GM18867 (cell line): ENCODE results near the gene LPCAT3.

ENCODE experiments used
- ATAC-seq: cut with Tn5 transposase; IDR thresholded peaks from one replicate; pipeline ENCODE4 v1.9.1; 2021; ENCODE audit warnings: mild to moderate bottlenecking, moderate library complexity; ENCODE audit not compliant: unreplicated experiment

LPCAT3 gene

DNA sequence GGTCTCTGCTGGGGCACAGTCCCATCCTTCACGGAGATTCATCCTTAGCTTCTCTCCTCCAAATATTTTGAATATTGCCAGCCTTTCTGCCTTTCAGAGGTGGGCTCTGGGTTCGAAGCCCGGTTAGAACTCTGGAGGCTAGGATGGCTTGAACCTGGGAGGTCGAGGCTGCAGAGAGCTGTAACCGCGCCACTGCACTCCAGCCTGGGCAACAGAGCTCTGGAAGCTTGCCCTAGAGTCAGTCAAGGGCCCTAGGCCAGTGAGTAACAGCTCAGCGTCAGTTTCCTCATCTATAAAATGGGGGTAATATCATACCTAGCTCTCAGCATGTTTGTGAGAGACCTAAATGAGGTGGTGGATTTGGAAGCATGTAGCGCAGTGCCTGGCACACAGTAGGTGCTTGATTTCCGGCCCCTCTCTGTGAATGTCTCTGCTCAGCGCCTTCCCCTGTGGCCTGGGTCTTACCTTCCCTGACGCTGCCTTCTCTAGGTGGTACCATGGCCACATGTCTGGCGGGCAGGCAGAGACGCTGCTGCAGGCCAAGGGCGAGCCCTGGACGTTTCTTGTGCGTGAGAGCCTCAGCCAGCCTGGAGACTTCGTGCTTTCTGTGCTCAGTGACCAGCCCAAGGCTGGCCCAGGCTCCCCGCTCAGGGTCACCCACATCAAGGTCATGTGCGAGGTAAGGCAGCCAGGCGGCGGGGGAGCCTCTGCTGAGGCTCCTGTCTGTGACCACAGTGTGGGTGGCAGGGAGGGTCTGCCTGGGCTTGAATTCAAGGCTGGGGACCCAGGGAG, 63.8 kb downstream of the LPCAT3 start:
- no peak for ATAC-seq

DNA sequence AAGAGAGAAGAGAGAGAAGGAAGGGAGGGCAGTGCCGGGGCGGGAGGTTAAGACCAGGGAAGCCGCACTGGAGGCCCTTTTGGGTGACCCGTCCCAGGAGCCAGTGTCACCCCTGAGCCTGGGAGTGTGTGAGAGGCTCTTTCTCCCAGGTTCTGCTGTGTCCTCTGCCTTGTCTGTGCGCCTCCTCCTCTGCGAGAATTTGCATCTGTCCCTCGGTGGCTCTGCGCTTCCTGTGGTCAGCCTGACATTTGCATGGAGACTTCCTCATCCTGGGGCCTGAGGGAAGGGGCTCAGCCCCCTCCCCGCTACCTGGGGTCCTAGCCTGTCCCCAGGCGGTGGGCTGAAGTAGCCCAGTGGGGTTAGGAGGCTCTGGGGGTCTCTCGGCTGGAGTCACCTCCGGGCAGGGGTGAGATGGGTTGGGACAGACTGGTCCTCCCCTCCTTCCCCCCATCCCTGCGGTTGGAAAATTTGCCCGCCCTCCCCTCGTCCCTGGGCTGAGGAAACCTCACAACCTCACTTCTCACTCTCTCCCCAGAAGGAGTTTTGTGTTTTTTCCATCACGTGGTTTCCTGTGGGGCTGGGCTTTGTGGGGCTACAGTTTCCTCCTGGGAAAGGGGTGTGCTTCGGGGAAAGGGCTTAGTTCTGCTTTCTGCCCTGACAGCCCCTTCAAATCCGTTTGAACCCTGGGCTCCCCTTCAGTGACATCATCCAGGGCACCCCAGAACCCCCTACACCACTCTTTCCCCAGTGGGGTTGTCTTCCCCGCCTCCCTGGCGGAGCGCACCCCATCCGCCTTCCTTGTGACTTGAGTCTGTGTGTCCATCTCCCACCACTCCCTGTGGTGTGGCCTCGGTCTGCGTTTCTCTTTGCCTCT, 64.6 kb downstream of the LPCAT3 start:
- ATAC-seq: peak; percentile 40

DNA sequence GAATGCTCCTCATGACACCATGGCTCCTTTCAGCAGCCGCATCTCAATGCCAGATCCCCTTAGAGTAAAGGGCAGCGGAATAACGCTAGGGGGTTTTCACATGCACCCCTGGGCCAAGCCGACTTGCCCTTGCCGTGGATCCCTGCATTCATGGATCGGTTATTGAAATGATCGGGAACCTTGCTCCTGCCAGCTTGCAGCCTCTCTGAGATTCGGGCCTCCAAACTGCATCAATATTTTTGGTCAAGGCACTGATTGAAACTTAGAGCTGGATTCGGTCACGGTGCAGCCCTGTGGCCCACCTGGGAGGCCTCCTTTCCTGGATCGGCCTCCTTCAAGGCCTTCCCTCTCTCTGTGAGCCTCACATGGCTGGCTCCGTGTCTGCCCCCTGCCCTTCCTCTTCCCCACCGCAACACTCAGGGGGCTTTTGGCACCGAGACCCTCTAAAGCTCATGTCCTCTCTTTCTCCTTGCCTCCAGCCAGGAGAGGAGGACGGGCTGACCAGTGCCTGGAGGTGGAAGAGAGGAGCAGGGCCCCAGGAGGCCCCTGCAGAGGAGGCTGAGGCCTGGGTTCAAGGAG, 65.3 kb downstream of the LPCAT3 start:
- no peak for ATAC-seq

DNA sequence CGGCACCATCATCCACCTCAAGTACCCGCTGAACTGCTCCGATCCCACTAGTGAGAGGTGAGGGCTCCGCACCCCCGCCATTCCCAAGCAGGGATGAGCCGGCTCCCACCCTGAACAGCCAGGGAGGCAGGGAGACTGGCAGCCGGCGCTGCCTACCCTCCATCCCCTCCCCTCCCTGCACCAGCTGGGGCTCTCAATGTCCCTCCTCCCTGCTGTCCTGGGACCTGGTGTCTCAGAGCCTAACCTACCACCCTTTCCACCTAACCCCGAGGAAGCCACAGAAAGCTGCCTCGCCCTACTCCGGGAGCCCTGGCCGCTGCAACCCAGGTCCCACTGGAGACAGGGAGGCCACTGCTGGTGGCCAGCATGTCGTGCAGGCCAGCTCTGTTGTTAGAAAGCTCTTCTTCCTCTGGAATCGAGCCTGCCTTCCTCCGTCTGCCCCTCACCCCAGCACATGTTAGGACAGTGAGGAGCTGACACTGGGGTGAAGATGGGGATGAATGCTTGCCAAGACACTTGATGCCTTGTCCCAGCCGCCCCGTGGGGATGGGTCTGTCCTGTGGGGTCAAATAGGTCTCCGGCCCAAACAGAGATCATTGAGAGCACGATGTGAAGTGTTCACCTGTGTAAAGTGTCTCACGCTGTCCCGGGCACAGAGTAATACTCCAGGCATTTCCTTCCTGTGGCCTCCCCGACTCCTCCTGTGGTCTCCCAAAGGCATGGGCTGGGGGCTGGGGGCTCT, 66.0 kb downstream of the LPCAT3 start:
- ATAC-seq: no peak

DNA sequence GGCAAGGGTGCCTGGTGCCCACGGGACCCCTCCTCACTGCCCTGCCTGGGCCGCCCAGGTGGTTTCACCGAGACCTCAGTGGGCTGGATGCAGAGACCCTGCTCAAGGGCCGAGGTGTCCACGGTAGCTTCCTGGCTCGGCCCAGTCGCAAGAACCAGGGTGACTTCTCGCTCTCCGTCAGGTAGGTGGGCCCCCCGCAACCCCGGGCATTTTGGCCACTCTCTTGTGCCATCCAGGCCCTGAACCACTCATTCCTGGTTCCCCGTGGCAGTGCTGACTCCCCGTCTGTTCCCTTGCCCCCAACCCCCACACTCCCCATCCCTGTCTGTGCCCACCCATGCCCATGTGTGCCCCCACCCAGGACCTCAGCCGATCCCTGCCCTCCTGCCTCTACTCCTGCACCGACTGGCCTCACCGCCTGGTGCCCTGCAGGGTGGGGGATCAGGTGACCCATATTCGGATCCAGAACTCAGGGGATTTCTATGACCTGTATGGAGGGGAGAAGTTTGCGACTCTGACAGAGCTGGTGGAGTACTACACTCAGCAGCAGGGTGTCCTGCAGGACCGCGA, 66.6 kb downstream of the LPCAT3 start:
- no peak for ATAC-seq

DNA sequence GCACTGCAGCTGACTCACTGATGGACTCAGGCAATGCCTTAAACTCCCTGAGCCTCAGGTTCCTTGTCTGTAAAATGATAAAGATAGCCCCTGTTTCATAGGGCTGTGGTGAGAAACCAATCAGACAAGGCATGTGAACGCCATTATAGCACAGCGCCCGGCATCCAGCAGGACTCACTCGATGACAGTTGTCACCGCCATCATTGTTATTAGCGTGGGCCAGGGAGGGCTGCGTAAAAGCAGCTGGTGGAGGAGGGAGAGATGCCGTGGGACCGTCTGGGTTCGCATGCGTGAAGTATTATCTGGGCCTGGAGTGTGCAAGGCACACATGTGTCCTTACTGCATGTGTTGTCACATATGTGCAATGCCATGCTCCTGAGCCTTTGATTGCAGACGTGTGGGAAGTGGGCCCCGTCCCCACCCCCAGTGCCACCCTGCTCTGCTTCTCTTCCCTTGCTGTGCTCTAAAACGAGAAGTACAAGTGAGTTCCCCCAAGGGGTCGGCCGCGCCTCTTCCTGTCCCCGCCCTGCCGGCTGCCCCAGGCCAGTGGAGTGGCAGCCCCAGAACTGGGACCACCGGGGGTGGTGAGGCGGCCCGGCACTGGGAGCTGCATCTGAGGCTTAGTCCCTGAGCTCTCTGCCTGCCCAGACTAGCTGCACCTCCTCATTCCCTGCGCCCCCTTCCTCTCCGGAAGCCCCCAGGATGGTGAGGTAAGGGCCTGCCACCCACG, 67.3 kb downstream of the LPCAT3 start, which contains the start of gene PTPN6:
Gene PTPN6, plus strand, starts transcription at position 546 of the 730 bp plus-strand sequence. Its CDS starts 157 bp downstream, at position 703.
- no peak for ATAC-seq

DNA sequence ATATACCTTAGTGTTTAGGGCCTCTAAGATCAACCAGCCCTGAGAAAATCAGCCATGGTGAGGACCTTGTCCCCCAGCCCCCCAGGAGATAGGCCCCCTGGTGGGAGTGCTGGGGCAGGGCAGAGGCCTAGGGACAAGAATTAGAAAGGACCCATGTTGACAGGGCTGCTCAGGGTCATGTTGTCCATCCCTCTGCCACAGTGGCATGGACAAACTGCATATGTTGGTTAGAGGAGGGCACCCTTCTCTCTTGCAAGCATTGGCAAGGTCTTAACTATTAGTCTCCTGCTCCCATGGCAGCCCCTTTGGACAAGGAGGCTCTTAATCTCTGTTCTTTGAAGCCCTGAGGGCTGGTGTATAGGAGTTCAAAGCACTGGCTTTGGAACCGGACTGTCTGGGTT, 67.9 kb downstream of the LPCAT3 start:
- no peak for ATAC-seq

DNA sequence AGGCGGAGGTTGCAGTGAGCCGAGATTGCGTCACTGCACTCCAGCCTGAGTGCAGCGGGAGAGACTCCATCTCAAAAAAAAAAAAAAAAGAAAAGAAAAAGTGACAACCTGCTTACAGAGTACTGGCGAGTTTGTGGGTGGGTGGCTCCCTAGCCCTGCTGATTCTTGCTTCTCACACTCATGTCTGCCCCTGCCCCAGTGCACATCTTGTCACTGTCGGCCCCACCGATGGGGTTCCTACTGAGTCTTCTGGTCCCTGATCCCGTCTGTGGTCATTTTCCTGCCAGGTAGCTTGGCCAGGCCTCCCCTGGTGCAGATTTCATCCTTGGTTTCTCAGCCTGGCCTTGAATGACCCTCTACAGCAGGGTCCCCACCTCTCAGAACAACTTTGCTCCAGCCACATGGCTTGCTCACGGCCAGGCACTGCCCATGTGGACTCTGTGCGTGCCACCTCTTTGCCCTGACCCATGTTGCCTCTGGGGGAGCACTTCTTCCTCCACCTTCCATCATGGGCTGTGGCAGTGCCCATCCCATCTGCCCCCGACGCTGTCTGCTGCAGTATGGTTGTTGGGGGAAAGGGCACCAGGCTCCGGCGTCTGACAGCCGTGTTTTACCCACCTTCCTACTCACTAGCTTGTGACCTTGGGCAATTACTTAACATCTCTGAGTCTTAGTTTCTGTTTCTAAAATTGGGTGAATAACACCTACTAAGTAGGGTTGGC, 69.2 kb downstream of the LPCAT3 start:
- ATAC-seq: no peak

DNA sequence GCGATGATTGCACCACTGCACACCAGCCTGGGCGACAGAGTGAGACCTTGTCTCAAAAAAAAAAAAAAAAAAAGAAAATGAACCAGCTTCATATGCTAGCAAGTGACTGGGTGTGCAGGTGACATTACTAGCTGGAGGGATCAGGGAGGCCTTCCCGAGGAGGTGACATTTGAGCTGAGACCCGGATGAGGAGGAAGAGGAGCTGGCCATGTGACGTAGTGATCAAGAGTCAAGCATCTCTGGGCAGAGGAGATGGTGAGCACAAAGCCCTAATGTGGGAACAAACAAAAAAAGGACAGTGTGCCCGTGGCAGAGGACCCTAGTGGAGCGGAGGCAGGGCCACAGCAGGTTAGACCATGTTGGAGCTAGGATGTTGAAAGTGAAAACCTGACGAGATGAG, 70.7 kb downstream of the LPCAT3 start:
- no peak for ATAC-seq

DNA sequence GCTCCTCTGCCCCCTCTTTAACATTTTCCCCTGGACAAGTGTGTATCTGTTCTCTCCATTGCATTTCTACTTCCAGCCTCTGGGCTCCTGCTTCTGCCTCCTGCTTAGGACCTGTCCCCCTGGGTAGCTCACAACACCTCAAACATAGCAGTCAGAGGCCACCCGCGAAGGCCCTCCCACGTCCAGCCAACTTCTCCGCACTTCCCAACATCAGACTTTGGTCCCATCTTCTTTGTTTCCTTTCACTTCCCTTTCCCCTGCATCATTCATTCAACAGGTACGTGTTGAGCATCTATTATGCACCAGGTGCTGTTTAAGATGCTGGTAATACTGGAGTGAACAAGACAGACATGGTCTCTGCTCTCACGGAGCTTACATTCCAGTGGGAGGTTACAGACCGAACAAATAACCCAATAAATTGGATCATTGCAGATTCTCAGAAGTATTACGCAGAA, 71.3 kb downstream of the LPCAT3 start:
- no peak for ATAC-seq

DNA sequence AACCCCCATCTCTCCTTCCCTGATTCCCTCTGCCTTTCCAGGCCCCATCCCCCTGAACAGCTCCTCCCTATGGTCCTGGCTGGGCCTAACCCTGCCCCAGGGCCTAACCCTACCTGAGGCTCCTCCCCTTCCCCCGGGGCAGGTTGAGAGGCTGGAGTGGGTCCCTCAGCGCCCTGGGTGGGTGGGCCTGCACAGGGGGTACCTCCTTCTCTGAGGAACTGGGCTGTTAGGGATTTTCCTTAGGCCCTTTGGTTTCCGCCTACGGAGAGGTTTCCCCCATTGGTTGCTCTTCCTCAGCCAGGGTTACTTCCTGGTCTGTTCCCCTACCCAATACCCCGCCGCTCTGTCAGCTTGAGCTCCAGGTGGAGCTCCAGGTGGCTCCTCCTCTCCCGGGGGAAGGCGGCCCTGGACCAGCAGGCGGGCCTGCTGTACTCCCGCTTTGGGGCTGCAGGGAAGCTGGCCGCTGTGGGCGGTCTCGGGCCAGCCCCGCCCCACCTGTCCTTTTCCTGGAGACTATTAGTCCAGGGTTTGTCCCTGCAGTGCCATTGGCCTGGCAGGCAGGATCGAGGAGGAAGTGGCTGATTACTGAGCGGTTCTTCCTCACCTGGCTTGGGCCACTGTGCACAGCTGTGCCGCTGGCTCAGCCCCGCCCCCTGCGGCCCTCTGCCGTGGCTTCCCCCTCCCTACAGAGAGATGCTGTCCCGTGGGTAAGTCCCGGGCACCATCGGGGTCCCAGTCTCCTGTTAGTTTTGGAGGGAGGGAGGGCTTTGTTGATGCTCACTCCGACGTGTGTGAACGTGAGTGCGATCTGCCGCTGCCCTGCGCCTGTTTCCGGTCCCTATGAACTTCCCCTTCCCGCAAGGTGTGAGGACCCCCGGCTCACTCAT, 72.0 kb downstream of the LPCAT3 start:
- ATAC-seq: no peak

DNA sequence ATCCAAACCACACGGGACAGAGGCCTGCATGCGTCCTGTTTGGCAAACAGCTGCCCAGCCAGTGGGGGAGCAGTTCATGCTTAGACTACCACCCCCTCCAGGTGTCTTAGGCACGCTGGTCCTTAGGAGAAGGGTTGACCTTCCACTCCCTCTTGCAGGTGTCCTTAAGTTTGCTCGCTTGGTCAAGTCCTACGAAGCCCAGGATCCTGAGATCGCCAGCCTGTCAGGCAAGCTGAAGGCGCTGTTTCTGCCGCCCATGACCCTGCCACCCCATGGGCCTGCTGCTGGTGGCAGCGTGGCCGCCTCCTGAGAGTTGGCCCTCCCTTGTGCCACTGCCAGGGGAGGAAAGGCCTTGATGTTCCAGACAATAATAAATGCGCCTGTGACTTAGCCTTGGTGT, 72.7 kb downstream of the LPCAT3 start:
- ATAC-seq: no peak

DNA sequence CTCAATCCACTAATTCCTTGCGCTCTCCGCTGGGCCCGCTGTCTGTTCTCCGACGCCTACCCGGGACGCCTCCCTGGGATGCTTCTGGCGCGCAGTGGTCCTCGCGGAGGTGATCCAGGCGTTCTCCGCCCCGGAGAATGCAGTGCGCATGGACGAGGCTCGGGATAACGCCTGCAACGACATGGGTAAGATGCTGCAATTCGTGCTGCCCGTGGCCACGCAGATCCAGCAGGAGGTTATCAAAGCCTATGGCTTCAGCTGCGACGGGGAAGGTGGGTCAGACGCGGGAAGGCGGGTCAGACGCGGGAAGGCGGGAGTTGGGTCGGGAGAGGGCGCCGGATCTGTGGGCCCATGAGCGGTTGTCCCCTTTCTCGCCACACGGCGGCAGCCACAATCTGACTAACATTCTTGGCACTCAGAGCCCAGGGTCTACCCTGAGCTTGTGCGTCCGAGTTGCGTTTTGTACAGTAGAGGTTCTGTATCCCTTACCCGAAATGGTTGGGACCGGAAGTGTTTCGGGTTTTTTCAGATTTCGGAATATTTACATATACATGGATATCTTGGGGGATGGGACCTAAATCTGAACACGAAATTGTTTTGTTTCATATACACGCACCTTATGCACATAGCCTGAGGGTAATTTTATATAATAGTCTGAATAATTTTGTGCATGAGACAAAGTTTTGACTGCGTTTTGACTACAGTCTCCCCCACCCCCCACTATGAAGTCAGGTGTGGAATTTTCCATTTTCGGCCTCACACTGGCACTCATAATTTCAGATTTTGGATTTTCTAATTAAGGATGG, 73.7 kb downstream of the LPCAT3 start:
- peak; percentile 41 for ATAC-seq

DNA sequence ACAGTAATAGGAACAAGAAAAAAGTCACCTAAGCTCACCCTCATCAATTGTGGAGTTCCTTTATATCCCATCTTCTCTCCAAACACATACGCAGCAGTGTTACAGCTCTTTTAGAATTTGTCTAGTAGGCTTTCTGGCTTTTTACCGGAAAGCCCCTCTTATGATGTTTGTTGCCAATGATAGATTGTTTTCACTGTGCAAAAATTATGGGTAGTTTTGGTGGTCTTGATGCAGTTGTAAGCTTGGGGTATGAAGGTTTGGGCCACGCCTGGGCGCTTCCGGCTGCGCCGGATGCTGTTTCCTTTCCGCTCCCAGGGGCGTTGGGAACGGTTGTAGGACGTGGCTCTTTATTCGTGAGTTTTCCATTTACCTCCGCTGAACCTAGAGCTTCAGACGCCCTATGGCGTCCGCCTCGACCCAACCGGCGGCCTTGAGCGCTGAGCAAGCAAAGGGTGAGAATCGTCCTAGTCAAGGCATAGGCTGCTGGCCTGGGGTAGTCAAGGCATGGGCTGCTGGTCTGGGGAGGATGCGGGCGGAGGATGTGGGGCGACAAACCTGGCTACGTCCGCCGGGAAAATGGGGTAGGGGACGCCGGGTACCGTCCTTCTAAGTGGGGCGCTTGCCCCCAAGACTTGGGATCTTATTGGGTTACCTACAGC, 74.4 kb downstream of the LPCAT3 start, which contains the start of the genes C12orf57 and RNU7-1:
Gene C12orf57, plus strand, starts transcription at position 301 of the 659 bp plus-strand sequence. Its CDS starts 100 bp downstream, at position 401.
Gene RNU7-1, plus strand, starts transcription at position 95 of the 659 bp plus-strand sequence.
- ATAC-seq: peak; percentile 29

DNA sequence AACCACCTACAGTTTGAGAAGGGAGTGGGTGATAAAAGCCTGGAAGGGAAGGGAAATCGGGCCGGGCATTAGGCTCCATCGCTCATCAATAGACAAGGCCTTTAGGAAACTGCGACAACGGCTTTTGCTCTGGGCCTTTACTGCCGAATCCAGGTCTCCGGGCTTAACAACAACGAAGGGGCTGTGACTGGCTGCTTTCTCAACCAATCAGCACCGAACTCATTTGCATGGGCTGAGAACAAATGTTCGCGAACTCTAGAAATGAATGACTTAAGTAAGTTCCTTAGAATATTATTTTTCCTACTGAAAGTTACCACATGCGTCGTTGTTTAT, 74.9 kb downstream of the LPCAT3 start:
- ATAC-seq: peak; percentile 21

DNA sequence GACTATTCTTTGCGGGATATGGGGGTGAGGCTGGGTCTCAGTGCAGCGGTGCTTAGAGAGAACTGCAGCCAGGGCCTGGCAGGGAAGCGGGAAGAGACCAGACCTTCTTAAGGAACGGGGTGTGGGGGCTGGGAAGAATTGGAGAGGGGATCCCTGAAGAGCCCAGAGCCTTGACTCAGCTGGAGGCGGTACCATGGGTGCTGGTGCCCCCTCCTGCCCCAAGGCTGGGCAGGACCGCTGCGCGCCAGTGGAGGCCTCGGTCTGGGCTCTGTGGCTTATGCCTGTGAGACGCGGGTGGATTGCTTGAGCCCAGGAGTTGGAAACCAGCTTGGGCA, 76.0 kb downstream of the LPCAT3 start:
- no peak for ATAC-seq

DNA sequence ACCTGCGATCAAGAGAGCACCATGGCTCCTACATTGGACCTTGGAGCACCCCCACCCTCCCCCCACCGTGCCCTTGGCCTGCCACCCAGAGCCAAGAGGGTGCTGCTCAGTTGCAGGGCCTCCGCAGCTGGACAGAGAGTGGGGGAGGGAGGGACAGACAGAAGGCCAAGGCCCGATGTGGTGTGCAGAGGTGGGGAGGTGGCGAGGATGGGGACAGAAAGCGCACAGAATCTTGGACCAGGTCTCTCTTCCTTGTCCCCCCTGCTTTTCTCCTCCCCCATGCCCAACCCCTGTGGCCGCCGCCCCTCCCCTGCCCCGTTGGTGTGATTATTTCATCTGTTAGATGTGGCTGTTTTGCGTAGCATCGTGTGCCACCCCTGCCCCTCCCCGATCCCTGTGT, 76.5 kb downstream of the LPCAT3 start:
- no peak for ATAC-seq
